ENCODE data around the gene PTX4.
A peak's percentile ranks its signal among the peaks of the same experiment; 100 is the strongest.

GRCh38 chr16:1494129-1494640 lies 5.4 kb upstream of the PTX4 start:
- TF ChIP-seq POLR2A (IDR thresholded peaks at IDR 0.05) (no peak), CTCF (IDR thresholded peaks at IDR 0.05) (peak in 4 of 6 experiments; percentile 11 to 38 (median 18))

All from thyroid gland (tissue), 4 donors.